ENCODE measurements around the gene LRIT2. TPM values are rescaled to one million over a fixed set of nuclear protein-coding genes. Genes with fewer than 3 reads are reported as not detected.
A peak's percentile ranks its signal among the peaks of the same experiment; 100 is the strongest.

Gene LRIT2
- total RNA-seq, 1 experiment from 2014 or later = not detected

DNA sequence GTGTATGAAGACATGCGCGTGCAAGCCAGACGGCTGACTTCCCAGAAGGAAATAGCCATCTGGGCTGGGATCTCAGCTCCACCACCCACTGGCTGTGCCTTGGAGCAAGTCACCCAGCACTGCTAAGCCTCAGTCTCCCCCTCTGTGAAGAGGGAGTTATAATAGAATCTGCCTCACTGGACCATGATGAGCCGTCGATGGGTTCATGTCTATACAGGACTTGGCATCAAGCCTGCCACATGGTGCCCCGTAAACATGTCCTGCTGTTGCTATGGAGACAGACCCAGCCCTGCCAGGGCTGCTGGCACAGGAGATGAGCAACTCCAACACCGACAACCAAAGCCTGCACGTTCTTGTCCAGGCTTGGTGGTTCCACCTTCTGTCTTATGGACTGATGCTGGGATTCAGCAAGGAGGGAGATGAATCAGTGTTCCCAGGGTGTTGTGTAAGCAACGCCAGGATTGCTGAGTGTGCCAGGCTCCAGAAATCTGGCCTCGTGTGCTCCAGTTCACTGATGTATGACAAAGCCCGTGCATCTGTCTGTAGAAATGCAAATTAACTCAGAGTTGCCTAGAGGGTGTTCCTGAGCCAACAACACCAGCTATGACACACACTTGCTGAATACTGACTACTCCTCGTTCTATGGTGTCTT lies 46.2 kb downstream of the LRIT2 start (continued):
- TF ChIP-seq, protein P1, sequence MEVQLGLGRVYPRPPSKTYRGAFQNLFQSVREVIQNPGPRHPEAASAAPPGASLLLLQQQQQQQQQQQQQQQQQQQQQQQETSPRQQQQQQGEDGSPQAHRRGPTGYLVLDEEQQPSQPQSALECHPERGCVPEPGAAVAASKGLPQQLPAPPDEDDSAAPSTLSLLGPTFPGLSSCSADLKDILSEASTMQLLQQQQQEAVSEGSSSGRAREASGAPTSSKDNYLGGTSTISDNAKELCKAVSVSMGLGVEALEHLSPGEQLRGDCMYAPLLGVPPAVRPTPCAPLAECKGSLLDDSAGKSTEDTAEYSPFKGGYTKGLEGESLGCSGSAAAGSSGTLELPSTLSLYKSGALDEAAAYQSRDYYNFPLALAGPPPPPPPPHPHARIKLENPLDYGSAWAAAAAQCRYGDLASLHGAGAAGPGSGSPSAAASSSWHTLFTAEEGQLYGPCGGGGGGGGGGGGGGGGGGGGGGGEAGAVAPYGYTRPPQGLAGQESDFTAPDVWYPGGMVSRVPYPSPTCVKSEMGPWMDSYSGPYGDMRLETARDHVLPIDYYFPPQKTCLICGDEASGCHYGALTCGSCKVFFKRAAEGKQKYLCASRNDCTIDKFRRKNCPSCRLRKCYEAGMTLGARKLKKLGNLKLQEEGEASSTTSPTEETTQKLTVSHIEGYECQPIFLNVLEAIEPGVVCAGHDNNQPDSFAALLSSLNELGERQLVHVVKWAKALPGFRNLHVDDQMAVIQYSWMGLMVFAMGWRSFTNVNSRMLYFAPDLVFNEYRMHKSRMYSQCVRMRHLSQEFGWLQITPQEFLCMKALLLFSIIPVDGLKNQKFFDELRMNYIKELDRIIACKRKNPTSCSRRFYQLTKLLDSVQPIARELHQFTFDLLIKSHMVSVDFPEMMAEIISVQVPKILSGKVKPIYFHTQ (CRISPR knock-in tag; IDR thresholded peaks at IDR 0.05) = no peak
- no peak for TF ChIP-seq ATF1 (CRISPR knock-in tag; IDR thresholded peaks at IDR 0.05)

- peaks cover 10% of the 10 kb centered on the region for H3K36me3 Mint-ChIP-seq
- H3K27me3 Mint-ChIP-seq (ENCODE audit: low read depth) = peaks cover 5% of the 10 kb centered on the region
- peaks cover 16% of the 10 kb centered on the region for H3K9me3 Mint-ChIP-seq
- ATAC-seq (no peak), DNase-seq (ENCODE audit: low spot score) (no peak)
- TF ChIP-seq TP53 (CRISPR knock-in tag; IDR thresholded peaks at IDR 0.05) (no peak), ZNF232 (CRISPR knock-in tag; IDR thresholded peaks at IDR 0.05) (no peak), RELA (CRISPR knock-in tag; IDR thresholded peaks at IDR 0.05; ENCODE audit: borderline replicate concordance) (no peak), RORB (CRISPR knock-in tag; IDR thresholded peaks at IDR 0.05) (no peak), EMX1 (CRISPR knock-in tag; IDR thresholded peaks at IDR 0.05) (no peak)
- TF ChIP-seq, protein P1 (CRISPR knock-in tag; IDR thresholded peaks at IDR 0.05) = no peak
- H3K4me1 Mint-ChIP-seq = no peaks in the 10 kb centered on the region
- no peak overlapping the region for H3K4me3 Mint-ChIP-seq
- ChIA-PET POLR2A (no interaction called here), CTCF (no interaction called here)
- no peak overlapping the region for H3K27ac Mint-ChIP-seq
Measured at GRCh38 chr10:84178160-84178609, 47.2 kb downstream of the LRIT2 start.

- DNase-seq (ENCODE audit: low spot score) (no peak), ATAC-seq (peak; percentile 23)
- Mint-ChIP-seq H3K36me3 (peaks cover 10% of the 10 kb centered on the region), H3K4me3 (no peak overlapping the region), H3K27me3 (ENCODE audit: low read depth) (peaks cover 5% of the 10 kb centered on the region), H3K27ac (no peak overlapping the region), H3K9me3 (peaks cover 13% of the 10 kb centered on the region), H3K4me1 (no peaks in the 10 kb centered on the region)
- TF ChIP-seq SP1 (CRISPR knock-in tag; conservative IDR thresholded peaks at IDR 0.05) (no peak), MYBL2 (CRISPR knock-in tag; IDR thresholded peaks at IDR 0.05) (no peak)
- TF ChIP-seq, protein P2, sequence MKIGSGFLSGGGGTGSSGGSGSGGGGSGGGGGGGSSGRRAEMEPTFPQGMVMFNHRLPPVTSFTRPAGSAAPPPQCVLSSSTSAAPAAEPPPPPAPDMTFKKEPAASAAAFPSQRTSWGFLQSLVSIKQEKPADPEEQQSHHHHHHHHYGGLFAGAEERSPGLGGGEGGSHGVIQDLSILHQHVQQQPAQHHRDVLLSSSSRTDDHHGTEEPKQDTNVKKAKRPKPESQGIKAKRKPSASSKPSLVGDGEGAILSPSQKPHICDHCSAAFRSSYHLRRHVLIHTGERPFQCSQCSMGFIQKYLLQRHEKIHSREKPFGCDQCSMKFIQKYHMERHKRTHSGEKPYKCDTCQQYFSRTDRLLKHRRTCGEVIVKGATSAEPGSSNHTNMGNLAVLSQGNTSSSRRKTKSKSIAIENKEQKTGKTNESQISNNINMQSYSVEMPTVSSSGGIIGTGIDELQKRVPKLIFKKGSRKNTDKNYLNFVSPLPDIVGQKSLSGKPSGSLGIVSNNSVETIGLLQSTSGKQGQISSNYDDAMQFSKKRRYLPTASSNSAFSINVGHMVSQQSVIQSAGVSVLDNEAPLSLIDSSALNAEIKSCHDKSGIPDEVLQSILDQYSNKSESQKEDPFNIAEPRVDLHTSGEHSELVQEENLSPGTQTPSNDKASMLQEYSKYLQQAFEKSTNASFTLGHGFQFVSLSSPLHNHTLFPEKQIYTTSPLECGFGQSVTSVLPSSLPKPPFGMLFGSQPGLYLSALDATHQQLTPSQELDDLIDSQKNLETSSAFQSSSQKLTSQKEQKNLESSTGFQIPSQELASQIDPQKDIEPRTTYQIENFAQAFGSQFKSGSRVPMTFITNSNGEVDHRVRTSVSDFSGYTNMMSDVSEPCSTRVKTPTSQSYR (CRISPR knock-in tag; IDR thresholded peaks at IDR 0.05) = no peak
- TF ChIP-seq, protein P3, sequence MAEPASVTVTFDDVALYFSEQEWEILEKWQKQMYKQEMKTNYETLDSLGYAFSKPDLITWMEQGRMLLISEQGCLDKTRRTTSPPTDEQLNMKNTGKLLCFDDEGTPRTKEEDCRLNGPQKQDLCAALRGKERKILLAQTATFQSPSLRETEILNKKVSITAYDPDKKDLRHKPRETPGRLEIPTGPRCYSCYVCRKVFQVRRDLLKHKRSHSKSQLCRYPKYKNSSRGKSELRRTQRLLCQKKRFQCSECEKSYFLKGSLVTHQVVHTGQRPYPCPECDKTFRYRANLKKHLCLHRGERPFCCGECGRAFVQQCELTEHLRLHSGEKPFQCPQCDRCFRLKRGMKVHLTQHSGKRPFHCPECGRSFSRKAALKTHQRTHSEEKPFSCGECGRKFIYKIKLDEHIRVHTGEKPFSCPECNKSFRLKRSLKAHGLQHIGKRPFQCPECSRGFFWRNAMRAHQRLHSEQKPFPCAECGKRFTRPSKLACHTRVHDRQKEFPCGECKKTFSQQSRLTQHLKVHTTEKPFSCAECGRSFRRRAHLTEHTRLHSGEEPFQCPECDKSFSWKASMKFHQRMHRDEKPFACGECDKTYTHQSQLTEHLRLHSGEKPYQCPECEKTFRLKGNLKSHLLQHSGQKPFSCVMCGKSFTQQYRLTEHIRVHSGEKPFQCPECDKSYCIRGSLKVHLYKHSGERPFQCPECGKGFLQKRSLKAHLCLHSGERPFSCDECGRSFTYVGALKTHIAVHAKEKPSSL (CRISPR knock-in tag; conservative IDR thresholded peaks at IDR 0.05) = no peak
- ChIA-PET POLR2A (no interaction called here), CTCF (interaction anchor here (0.7 kb wide), 1 partner anchor 13 kb away, joined by 3 read pairs; no protein-coding TSS in a partner anchor)
Measured at GRCh38 chr10:84177541-84178141, 47.7 kb downstream of the LRIT2 start.
